Measurements from ENCODE around the gene CPA3.

The CPA3 gene

GRCh38 chr3:148938306-148938705 is 73.2 kb downstream of the CPA3 start (continued):
- TF ChIP-seq KLF17 (tag by site-specific recombination; IDR thresholded peaks at IDR 0.05) (no peak), ZNF449 (tag by site-specific recombination; IDR thresholded peaks at IDR 0.05) (no peak)

GRCh38 chr3:148938936-148939335 is 73.8 kb downstream of the CPA3 start:
- Histone ChIP-seq H3K4me1 (ENCODE audit: control insufficient read depth, insufficient read depth, low read length) (no peaks in the 10 kb centered on the region), H3K36me3 (ENCODE audit: control insufficient read depth in 2 of 2, insufficient read depth in 1 of 2, low read length in 2 of 2) (no peaks in the 10 kb centered on the region), H3K9me3 (ENCODE audit: control insufficient read depth, insufficient read depth, low read depth, low read length) (no peaks in the 10 kb centered on the region), H3K27ac (ENCODE audit: extremely low read depth, low read depth, low read length) (no peak overlapping the region), H3K4me3 (ENCODE audit: low read depth, low read length) (no peak overlapping the region)
- CTCF ChIA-PET: no interaction called here
- no peak for TF ChIP-seq ZNF600 (tag by site-specific recombination; IDR thresholded peaks at IDR 0.05)
- no peak for TF ChIP-seq ZNF324 (tag by site-specific recombination; IDR thresholded peaks at IDR 0.05)
- no peak for TF ChIP-seq ZFP41 (tag by site-specific recombination; IDR thresholded peaks at IDR 0.05; ENCODE audit: borderline replicate concordance)
- no peak for TF ChIP-seq YY1 (tag by site-specific recombination; IDR thresholded peaks at IDR 0.05)
- no peak for TF ChIP-seq ZNF776 (tag by site-specific recombination; IDR thresholded peaks at IDR 0.05; ENCODE audit: borderline replicate concordance)
- TF ChIP-seq ZFP69B (tag by site-specific recombination; IDR thresholded peaks at IDR 0.05): no peak
- no peak for TF ChIP-seq KLF1 (tag by site-specific recombination; IDR thresholded peaks at IDR 0.05)
- TF ChIP-seq ZNF529 (tag by site-specific recombination; IDR thresholded peaks at IDR 0.05; ENCODE audit: insufficient replicate concordance): no peak
- no peak for TF ChIP-seq ZNF148 (tag by site-specific recombination; IDR thresholded peaks at IDR 0.05; ENCODE audit: borderline replicate concordance)
- no peak for TF ChIP-seq ZNF549 (tag by site-specific recombination; IDR thresholded peaks at IDR 0.05)
- TF ChIP-seq INSM2 (tag by site-specific recombination; IDR thresholded peaks at IDR 0.05): no peak
- no peak for TF ChIP-seq ZSCAN4 (tag by site-specific recombination; IDR thresholded peaks at IDR 0.05)
- POLR2A ChIA-PET: no interaction called here

- Histone ChIP-seq H3K36me3 (ENCODE audit: control insufficient read depth in 2 of 2, insufficient read depth in 1 of 2, low read length in 2 of 2) (no peaks in the 10 kb centered on the region), H3K9me3 (ENCODE audit: control insufficient read depth, insufficient read depth, low read depth, low read length) (no peaks in the 10 kb centered on the region), H3K4me3 (ENCODE audit: low read depth, low read length) (no peak overlapping the region), H3K4me1 (ENCODE audit: control insufficient read depth, insufficient read depth, low read length) (no peaks in the 10 kb centered on the region), H3K27ac (ENCODE audit: extremely low read depth, low read depth, low read length) (no peak overlapping the region)
- no peak for TF ChIP-seq ZBTB26 (tag by site-specific recombination; optimal IDR thresholded peaks at IDR 0.05)
- no peak for TF ChIP-seq ZNF585B (tag by site-specific recombination; IDR thresholded peaks at IDR 0.05)
- TF ChIP-seq REST (tag by site-specific recombination; IDR thresholded peaks at IDR 0.05): peak; percentile 76; the same call in 1 of the 2 replicates
- ChIA-PET POLR2A (no interaction called here), CTCF (interaction anchor here (2.9 to 8.0 kb wide), 2 partner anchors 80 to 214 kb away, joined by 9 to 115 read pairs; no protein-coding TSS in a partner anchor)
Measured at GRCh38 chr3:148940983-148941382, 75.9 kb downstream of the CPA3 start.
